C4-2B (cell line): ENCODE measurements around the gene CAB39.
"Not testable (repeated sequence)": the region's sequence is repeated elsewhere in the genome, so short reads cannot be mapped to it uniquely, and the experiment has no call there.

Experiments
- H3K27ac ChIP-seq: fragments of 450-650 bp; 2 replicates; pipeline ENCODE4 v1.5.1; 2017
- CTCF ChIP-seq: fragments of 450-650 bp; conservative IDR thresholded peaks from 2 replicates; pipeline ENCODE4 v1.5.1; 2017; ENCODE audit warnings: mild to moderate bottlenecking
- ZFX ChIP-seq: fragments of 450-650 bp; IDR thresholded peaks from 2 replicates; pipeline ENCODE4 v1.6.1; 2017

The CAB39 gene

GRCh38 chr2:230693411-230693810, 19.2 kb upstream of the CAB39 start:
- no peak for TF ChIP-seq ZFX
- no peak for TF ChIP-seq CTCF
- H3K27ac ChIP-seq = no peak overlapping the region

- TF ChIP-seq ZFX (no peak), CTCF (no peak)
- H3K27ac ChIP-seq = no peak overlapping the region
Measured at GRCh38 chr2:230694241-230694640, 18.4 kb upstream of the CAB39 start.

- no peak overlapping the region for H3K27ac ChIP-seq
- TF ChIP-seq CTCF (no peak), ZFX (no peak)
Measured at GRCh38 chr2:230695551-230695950, 17.1 kb upstream of the CAB39 start.

- TF ChIP-seq ZFX (no peak), CTCF (no peak)
- H3K27ac ChIP-seq = peak overlapping the region; percentile 31; the same call in 1 of the 2 replicates
Measured at GRCh38 chr2:230696670-230697069, 16.0 kb upstream of the CAB39 start.

GRCh38 chr2:230697676-230698075, 15.0 kb upstream of the CAB39 start:
- TF ChIP-seq ZFX = no peak
- TF ChIP-seq CTCF = no peak
- no peak overlapping the region for H3K27ac ChIP-seq

- not testable (repeated sequence) for H3K27ac ChIP-seq
Measured at GRCh38 chr2:230698753-230699152, 13.9 kb upstream of the CAB39 start.

GRCh38 chr2:230700447-230700846, 12.2 kb upstream of the CAB39 start:
- TF ChIP-seq CTCF (no peak), ZFX (no peak)
- no peak overlapping the region for H3K27ac ChIP-seq

- H3K27ac ChIP-seq = no peak overlapping the region
- no peak for TF ChIP-seq CTCF
- no peak for TF ChIP-seq ZFX
Measured at GRCh38 chr2:230701308-230701707, 11.3 kb upstream of the CAB39 start.

- H3K27ac ChIP-seq = not testable (repeated sequence)
Measured at GRCh38 chr2:230702457-230702856, 10.2 kb upstream of the CAB39 start.
